GOT3 (cell line): Measurements from ENCODE around the gene OSBPL6.
"Not testable (repeated sequence)": the region's sequence is repeated elsewhere in the genome, so short reads cannot be mapped to it uniquely, and the experiment has no call there.

Source experiments
- DNase-seq: peaks from one replicate; lab custom pipeline; 2025; ENCODE audit warnings: mixed read lengths; lab: John Stamatoyannopoulos, UW

The OSBPL6 gene

DNA sequence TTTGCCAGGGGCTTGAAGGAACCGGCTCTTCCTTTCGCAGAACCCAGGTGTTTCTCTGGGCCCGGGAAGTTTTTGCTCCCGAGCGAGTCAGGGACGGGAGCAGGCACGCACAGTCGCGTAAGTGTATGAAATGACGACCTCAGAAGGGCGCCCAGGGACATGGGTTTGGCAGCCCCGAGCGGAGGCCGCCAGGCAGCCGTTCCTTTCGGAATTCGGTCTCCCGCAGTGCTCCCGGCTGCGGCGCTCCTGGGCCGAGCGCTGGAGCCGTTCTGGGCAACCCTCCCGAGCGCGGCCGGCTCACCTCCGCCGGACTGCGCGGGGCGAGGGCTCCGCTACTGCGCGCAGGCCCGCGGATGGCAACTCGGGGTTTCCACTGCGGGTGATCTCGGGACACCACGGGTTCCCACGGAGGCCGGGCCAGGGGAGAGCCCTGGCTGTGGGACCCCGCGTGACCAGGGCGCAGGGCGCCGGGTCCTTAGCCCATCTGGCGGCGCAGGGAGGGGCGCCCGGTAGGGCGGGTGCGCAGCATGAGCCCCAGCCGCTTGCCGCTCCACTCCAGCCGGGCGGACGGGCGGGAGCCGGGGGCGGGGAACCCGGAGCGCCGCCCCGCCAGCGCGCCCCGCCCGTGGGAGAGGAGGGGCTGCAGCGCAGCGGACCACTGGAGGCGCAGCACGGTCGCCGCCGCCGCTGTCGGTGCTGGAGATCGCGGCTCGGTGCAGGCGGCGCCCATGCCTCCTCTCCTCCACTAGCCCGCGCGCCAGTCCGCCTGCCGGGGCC, at the start of gene OSBPL6:
Gene OSBPL6 (plus strand): TSS at position 690 of the 777 bp plus-strand sequence. CDS start 111,673 bp downstream, outside the sequence.
- DNase-seq, result peak; percentile 65

DNA sequence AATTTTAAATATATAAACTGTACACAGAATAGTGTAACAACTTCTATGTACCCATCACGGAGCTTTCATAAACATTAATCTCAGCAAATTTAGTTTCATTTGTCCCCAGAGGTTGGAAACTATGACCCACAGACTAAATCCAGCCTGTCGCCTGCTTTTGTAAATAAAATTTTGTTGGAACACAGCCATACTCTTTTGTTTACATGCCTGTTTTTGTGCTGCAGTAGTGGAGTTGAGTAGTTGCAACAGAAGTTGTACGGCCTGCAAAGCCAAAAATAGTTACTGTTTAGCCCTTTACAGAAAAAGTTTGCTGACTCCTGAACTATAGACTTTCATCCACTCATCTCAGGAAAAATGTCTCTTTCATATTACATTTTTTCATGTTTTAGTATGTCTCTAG, 42.3 kb upstream of the OSBPL6 start:
- no peak for DNase-seq

DNA sequence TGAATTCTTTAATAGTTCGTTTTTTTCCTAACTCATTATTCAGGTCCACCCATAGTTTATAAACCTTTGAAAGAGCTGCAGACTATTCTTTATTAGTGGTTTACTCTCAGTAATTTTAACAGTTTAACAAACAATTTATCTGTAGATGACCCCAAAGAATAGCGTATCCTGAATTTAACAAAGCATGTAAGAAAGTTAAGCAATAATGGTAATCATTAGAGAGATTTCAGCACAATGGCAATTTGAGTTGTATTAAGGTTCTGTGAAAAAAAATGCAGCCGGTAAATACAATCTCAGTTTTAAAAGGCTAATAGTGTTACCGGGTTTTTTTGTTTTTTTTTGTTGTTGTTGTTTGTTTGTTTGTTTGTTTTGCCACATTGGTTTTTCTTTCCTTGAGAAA, 41.8 kb upstream of the OSBPL6 start:
- DNase-seq, result no peak

DNA sequence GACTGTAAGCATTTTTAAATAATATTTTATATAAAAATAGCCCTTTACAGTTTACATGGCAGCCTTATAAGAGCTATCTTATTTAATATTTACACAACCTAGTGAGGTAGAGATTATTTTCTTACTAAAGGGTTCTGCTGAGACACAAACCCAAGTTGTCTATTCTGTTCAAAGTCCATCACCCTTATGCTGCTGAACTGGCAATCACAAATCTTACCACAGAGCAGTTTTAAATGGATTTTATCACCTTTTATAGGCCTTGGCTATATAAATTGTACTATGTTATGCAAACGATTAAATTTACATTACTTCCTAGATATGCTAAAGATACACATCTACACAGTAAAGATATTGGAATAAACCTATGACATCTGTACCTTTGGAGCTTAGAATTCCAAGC, 41.3 kb upstream of the OSBPL6 start:
- DNase-seq, result no peak

DNA sequence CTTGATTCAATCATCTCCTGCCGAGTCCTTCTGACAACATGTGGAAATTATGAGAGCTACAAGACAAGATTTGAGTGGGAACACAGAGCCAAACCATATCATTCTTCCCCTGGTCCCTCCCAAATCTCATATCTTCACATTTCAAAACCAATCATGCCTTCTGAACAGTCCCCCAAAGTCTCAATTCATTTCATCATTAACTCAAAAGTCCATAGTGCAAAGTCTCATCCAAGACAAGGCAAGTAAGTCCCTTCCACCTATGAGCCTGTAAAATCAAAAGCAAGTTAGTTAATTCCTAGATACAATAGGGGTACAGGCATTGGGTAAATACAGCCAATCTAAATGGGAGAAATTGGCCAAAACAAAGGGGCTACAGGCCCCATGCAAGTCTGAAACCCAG, 40.4 kb upstream of the OSBPL6 start:
- DNase-seq, result not testable (repeated sequence)

DNA sequence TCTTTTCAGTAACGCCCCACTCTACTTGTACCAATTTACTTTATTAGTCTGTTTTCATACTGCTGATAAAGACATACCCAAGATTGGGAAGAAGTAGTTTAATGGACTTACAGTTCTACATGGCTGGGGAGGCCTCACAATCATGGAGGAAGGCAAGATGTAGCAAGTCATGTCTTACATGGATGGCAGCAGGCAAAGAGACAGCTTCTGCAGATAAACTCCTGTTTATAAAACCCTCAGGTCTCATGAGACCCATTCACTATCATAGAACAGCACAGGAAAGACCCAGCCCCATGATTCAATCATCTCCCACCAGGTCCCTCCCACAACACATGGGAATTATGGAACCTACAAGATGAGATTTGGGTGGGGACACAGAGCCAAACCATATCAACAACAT, 38.8 kb upstream of the OSBPL6 start:
- DNase-seq, result no peak

DNA sequence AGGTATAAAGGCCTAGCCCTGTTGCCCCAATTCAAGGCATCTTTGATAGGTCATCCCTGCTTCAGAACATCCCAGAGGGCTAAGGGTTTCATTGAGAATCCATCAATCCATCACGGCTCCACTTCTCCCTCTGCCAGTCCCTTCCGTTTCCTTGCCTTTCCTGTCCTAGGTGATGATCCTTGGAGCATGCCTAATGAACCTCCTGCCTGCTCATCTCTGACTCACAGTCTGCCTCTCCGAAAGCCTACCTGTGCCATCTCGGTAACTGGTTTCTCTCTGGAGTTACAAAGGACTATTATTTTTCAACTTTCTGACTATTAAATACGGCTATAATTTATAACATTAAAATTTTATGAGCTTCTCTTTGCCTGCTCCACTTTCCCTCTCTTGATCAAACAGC, 36.7 kb upstream of the OSBPL6 start:
- DNase-seq, result no peak

DNA sequence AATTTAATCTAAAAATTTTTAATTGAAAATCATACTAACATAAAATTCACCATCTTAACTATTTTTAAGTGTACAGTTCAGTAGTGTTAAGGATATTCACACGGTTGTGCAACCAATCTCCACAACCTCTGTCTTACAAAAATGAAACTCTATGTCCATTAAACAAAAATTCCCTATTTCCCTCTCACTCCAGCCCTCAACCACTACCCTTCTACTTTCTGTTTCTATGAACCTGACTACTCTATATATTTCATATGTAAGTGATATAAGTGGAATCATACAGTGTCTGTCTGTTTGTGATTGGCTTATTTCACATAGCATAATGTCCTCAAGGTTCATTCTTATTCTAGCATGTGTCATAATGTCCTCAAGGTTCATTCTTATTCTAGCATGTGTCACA, 34.3 kb upstream of the OSBPL6 start:
- no peak for DNase-seq

DNA sequence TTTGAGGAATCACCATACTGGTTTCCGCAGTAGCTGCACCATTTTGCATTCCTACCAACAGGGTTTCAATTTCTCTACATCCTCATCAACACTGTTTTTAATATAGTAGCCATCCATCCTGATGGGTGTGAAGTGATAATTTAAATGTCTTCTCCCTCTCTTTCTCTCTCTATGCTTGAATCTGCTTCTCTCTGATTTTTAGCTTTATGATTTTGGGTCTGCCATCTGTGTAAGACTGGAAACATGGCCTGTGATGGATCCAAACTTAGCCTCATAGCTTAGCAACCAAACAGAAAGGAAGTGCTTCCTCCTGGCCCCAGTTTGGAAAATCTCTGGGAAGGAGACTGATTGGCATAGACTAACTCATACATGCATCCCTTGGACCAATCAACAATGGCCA, 33.7 kb upstream of the OSBPL6 start:
- DNase-seq, result no peak

DNA sequence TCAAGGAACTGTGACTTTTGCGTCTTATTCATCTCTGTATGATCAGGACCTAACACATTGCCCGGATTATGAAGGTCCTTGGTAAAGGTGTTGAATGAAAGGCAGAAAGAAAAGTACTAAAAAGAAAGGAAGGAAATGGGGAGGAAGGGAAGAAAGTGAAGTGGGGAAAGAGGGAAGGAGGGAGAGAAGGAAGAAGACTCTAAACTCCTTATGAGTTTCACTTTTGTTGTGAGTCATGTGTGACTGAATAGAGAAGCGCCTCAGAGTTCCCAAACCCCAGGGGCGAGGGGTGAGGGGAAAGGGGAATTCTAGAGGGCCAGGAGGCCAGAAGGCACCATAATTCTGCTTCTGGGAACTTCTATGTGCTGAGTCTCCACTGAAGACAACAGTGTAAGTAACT, 30.9 kb upstream of the OSBPL6 start:
- DNase-seq, result no peak

DNA sequence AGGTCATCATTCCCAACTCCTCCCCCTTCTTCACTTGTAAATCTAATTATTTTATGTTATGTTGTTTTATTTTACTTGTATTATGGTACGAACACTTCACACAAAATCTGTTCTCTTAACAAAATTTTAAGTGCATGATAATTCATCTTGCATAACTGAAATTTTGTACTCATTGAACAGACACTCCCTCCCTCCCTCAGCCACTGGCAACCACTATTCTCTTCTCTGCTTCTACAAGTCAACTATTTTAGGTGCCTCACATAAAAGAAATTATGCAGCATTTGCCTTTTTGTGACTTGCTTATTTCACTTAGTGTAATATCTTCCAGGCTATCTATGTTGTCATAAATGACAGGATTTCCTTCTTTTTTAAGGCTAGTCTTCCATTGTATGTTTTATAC, 30.4 kb upstream of the OSBPL6 start:
- DNase-seq, result no peak

DNA sequence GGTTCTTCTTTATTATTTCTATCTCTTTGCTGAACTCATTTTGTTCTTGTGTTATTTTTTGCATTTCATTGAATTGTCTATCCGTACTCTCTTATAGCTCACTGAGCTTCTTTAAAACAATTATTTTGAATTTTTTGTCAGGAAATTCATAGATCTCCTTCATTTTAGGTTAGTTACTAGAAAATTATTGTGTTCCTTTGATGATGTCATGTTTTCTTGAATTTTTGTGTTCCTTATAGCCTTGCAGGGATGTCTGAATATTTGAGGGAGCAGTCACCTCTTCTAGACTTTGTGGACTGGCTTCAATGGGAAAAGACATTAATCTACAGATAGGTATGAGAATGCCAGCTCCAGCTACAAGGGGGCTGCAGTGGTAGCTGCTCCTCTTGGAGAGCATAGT, 20.7 kb upstream of the OSBPL6 start:
- DNase-seq, result no peak

DNA sequence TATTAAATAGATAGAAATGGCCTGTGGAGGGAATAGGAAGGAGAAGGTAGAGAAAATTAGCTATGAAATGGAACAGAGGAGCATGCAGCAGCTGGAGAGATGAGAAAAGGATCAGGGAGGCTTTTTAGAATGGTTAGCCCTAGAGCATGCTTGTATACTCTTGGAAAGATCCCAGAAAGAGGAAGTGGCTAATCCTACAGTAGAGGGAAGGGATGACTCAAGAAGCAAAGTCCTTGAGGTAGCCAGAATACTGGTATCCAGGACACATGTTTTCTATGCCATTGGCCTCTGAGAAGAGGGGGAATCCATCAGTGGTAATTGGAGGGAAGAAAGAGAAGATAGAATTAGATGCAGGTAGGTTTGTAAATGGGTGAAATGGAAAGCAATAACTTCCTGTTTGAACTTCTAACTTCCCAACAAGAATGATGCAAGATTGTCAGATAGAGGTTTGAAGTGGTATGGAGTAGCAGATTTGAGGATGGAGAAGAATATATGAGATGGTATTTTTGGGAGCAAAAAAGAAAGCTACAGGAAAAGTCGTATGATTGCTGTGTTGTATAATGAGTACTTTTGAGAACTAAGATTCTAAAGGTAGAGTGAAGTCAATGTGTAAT, 17.1 kb upstream of the OSBPL6 start:
- DNase-seq, result no peak

DNA sequence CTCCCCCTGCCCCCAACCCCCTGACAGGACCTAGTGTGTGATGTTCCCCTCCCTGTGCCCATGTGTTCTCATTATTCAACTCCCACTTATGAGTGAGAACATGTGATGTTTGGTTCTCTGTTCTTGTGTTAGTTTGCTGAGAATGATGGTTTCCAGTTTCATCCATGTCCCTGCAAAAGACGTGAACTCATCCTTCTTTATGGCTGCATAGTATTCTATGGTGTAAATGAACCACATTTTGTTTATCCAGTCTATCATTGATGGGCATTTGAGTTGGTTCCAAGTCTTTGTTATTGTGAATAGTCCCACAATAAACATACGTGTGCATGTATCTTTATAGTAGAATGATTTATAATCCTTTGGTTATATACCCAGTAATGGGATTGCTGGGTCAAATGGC, 13.7 kb upstream of the OSBPL6 start:
- DNase-seq, result not testable (repeated sequence)

DNA sequence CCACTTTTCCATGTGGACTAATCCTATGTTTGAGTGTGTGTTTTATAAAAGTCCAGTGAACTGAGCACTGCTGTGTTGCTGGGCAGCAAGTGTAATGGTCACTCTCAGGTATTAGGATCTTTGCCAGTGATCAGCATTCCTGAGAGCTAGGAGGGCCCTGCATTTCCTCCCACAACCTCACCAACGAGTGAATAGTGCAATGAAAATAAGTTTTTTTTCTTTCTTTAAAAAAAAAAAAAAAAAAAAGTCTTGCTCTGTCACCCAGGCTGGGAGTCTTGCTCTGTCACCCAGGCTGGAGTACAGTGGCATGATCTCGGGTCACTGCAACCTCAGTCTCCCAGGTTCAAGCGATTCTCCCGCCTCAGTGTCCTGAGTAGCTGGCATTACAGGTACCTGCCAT, 6.5 kb upstream of the OSBPL6 start:
- DNase-seq, result no peak

DNA sequence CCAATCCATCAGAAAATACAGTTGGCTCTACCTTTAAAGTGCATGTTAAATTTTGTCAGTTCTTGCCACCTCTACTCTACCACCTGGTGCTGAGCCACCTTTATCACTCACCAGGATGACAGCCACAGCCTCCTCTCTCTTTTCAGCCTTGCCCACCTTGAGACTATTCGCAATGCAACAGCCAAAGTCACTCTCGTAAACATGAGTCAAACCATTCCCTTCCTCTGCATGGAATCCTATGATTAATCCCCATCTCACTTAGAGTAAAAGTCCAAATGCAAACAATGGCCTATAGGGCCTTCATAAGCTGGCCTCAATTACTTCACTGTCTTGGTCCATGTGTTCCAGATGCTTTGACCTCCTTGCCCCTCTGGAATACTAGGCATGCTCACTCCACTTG, 5.8 kb upstream of the OSBPL6 start:
- no peak for DNase-seq

DNA sequence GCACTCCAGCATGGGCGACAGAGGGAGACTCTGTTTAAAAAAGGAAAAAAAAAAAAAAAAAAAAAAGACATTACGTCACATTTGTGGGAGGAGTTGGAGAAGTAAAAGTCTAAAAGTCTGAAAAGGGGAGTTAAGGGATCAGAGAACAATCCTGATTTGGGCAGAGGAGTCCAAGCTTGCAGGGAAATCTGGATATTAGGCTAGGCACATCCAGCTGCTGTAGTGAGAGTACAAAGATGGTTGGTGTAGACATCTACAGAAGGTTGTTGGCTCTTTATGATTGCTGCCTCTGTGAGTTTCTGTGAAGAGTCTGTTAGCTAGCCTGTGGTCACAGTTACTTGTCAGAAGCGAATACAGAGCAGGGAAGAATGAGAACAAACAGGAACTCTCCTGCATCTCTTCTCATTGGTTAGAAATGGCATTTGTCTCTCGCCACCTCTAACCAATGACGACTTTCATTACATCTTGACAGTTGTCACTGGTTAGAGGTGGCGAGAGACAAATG, 3.3 kb upstream of the OSBPL6 start:
- no peak for DNase-seq

DNA sequence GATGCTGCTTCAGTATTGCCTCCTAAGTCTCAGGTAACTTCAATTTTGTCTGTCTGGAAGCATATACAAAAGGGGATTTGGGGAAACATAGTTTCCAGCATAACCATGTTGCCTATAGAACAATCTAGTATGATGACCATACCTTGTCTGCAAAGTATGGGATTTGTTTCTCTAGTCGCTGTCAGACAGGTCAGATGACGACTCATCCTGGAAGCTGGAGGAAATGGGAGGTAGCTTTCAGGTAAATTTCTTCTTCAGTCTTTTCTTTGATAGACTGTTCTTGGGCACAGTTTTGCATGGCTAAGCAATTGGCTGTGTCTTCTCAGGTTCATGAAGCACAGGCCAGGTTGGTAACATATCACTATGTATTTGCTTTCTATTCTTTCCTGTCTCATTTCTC, 2.8 kb upstream of the OSBPL6 start:
- DNase-seq, result no peak

DNA sequence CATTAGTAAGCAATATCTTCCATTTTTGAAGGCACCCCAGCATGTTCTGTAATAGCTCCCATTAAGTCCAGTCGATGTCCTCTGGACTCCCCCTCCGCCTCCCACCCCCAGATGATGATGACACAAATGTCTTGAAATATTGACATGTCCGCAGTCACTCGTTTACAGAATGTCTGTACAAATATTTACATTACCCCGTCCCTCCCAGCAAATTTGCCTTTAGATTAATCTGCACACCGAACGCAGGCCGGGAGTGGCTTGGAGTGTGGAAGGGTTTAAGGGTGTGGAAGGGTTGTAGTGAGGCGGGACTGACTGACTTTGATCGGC, 853 bp upstream of the OSBPL6 start:
- DNase-seq, result no peak

DNA sequence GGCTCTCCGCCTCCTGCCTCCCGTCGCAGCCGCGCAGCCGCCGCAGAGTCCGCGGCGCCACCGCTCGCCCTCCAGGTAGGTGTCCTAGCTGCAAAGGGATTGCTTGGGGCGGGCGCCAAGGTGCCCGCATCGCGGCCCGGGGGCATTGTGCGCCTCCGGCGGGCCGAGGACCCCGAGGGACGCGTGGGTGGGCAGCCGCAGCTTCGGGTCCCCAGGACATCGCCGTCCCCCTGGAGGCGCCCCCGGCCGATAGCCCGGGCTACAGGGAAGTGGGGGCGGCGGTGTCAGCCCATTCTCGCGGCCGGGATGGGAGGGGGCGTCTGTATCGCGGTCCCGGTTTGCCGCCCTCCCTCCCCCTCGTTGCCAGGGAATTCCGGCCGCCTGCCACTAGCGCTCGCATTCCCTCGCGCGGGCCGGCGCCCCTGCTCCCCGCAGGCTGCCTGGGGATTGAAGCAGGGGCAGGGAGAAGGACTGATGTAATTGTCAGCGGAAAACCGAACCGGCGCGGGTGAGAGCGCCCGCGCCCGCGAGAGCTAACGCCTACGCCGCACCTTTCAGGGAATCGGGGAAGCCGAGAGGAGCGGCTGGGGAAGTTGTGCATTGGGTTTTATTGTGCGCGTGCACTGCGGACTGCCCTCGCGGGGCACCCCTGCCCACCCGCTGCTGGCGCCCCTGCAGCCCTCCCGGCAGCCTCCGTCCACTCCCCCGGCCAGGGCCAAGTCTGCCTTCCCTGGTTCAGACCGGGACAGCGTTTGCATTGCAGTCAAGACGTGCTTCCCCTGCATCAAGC, 483 bp downstream of the OSBPL6 start:
- no peak for DNase-seq

DNA sequence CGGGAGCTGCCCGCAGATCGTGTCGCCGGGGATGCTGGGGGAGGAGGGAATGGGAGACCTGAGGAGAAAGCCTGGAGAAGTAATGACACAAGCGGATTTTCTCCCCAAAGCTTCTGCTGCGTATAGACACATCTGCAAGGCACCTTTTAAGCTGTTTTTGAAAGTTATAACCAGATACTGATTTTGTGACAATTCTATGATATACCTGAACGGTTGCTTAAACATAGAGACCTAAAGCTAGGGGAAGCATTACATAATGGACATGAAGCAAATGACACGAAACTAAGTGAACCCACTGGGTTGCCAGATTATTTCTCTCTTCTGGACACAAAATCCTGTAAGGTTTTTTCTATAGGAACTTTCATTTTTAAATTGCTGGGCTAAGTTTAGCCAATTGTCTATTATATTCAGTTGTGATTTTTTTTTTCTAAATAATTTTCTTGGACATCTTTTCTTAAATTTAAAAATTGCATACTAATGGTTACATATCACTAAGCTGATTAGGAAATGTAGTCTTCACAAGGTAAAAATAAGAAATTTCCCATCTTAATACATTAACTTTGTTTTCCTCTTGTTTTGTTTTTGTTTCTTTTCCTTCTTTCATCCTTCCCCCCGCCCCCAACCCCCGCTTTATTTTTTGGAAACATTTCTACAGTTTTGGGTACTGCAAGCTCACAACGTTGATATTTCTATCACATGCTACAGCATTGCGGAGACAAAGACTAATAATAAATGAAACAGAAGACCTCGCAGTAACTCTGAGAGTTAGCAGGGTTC, 1.3 kb downstream of the OSBPL6 start:
- no peak for DNase-seq

DNA sequence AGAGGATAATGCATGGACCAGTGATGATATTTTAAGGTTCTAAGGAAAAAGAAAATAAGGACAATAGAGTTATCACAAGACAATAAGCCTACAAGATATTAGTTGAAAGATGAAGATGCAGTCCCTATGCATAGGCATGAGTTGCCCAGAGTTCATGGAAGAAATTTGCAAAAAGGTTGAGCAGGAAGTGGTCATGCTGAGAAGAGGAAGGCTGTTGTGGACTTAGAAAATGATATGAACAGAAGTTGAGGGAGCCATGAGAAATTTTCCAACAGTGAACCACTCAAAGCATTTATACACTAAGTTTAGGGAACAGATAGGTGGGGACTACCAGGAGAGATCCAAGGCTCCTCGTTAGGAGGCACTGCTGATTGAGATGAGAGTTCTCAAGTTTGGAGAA, 3.5 kb downstream of the OSBPL6 start:
- DNase-seq, result no peak
